Fibroblast of the aortic adventitia (primary cell): ENCODE measurements around the gene RAPGEFL1. TPM values are rescaled to one million over a fixed set of nuclear protein-coding genes. Genes with fewer than 3 reads are reported as not detected.

Source experiments
- DNase-seq: peaks from one replicate; pipeline ENCODE4 v3.0.0-alpha.2; 2010; ENCODE audit warnings: low read depth
- H3K4me3 ChIP-seq: 2 replicates; pipeline ENCODE4 v1.5.1; 2011; ENCODE audit warnings: low read depth, mild to moderate bottlenecking, control low read depth, low read length, moderate library complexity
- total RNA-seq: library from RNA; depleted of rRNA; stranded (reverse); fragments of >200 nt; gene quantifications from 2 replicates; pipeline ENCODE4 v1.2.3, GENCODE V29; 2012; ENCODE audit warnings: low replicate concordance
- TF ChIP-seq, protein P1 (sequence below): IDR thresholded peaks from 2 replicates; pipeline ENCODE4 v1.5.1; 2011; ENCODE audit warnings: mild to moderate bottlenecking, low read length, control low read depth, inconsistent platforms; ENCODE audit not compliant: insufficient read depth

RAPGEFL1 gene
- total RNA-seq, 1 donor: 2.1 TPM

DNA sequence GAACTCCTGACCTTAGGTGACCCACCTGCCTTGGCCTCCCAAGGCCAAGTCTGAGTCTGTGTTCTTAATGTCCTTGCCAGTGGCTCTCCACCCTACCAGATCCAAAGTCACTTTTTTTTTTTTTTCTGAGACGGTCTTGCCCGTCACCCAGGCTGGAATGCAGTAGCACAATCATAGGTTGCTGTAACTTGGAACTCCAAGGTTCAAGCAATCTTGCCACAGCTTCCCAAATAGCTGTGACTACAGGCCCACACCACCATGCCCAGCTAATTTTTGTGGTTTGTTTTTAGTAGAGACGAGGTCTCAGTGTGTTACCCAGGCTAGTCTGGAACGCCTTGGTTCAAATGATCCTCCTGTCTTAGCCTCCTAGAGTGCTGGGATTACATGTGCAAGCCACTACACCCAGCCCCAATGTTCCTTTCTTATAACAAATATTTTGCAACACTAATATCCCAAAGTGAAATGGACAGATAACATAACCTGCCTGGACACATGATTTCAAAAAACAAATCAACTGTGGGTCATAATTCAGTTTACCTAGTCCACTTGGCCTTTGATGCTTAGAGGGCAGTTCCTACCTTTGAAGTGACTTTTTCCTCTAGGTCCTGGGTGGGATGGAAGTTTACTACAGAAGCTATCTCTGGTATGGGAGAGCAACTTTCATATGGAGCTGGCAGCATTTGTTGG, 4.0 kb upstream of the RAPGEFL1 start:
- H3K4me3 ChIP-seq: no peak overlapping the region
- TF ChIP-seq, protein P1, sequence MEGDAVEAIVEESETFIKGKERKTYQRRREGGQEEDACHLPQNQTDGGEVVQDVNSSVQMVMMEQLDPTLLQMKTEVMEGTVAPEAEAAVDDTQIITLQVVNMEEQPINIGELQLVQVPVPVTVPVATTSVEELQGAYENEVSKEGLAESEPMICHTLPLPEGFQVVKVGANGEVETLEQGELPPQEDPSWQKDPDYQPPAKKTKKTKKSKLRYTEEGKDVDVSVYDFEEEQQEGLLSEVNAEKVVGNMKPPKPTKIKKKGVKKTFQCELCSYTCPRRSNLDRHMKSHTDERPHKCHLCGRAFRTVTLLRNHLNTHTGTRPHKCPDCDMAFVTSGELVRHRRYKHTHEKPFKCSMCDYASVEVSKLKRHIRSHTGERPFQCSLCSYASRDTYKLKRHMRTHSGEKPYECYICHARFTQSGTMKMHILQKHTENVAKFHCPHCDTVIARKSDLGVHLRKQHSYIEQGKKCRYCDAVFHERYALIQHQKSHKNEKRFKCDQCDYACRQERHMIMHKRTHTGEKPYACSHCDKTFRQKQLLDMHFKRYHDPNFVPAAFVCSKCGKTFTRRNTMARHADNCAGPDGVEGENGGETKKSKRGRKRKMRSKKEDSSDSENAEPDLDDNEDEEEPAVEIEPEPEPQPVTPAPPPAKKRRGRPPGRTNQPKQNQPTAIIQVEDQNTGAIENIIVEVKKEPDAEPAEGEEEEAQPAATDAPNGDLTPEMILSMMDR: no peak
- DNase-seq: no peak

DNA sequence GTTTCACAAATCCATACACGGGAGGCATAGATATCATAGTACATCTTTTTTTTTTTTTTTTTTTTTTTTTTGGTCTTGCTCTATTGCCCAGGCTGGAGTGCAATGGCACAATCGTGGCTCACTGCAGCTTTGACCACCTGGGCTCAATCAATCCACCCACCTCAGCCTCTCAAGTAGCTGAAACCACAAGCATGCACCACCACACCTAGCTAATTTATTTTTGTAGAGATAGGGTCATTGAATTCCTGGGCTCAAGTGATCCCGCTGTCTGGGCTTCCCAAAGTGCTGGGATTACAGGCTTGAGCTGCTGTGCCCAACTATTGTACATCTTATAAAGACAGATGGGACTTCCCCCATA, 3.5 kb upstream of the RAPGEFL1 start:
- TF ChIP-seq, protein P1: no peak
- no peak for DNase-seq
- no peak overlapping the region for H3K4me3 ChIP-seq

DNA sequence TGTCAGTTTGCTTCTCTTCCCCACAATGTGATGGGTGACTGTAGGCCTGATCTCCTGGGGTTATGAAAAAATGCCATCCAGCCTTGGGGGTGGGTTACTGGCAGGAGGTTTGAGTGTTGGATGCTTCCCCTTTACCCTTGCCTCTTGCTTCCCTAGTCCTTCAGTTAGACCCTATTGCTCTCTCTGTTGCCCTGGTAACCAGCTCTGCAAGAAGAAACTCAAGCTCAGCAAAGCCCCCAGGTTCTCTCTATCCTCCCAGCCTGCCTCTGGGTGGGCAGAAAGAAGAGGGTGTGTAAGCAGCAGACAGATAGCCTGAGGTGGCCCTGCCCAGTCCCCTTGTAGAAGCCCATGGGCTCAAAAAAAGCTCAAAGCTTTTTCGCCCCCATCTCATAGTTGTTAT, 2.8 kb upstream of the RAPGEFL1 start:
- H3K4me3 ChIP-seq: no peak overlapping the region
- TF ChIP-seq, protein P1: no peak
- DNase-seq: no peak

DNA sequence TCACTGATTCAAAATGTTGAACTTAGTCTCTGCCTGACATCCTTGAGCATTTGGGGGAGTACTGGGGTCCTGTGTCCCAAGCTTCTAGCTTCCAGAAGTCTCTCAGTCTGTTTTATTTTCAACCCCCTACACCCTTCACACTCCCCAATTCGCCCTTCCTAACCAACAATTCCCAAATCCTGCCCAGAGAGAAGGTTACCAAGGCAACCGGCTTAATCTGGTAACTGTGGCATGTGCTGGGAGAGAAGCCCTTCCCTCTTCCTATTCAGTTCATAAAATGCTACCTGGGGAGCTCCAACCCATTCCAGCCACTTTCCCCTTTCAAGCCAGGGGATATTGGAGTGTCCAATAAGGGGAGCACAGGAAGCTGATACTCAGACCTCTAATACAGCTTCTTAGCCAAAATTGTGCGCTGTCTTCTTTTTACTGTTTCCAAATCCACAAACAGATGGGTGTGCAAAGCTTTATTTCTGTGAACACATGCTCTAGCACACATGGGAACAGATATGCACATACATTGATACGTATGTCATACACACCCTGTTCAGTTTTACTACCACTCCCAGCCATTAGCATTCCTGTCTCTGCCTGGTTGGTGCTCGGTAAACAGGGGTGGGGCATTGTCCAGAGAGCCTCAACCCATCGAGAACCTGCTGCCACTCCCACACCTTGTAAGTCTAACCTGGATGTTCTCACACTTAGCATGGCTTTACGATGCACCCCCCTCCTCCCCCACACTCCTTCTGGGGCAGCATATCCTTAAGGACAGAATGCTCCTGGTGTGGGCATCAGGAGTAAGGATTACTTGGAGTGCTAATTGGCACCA, 1.1 kb upstream of the RAPGEFL1 start:
- TF ChIP-seq, protein P1: no peak
- H3K4me3 ChIP-seq: no peak overlapping the region
- DNase-seq: no peak

DNA sequence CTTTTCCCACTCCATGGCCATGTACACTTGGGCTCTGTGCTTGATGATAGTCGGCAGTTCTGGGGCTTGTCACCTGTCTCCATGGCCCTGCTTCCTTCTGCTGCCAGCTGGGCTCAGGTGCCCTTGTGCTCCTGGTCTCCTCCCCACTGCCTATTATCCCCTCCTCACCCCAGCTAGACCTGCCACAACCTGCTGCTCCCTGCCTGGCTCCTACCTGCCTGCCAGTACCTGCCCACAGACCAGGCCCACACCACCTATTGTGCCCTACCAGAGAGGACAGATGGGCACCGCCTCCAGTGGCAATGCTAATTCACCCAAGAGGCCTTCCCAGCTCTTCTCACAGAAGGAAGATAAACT, 538 bp upstream of the RAPGEFL1 start:
- TF ChIP-seq, protein P1: no peak
- no peak overlapping the region for H3K4me3 ChIP-seq
- DNase-seq: no peak

DNA sequence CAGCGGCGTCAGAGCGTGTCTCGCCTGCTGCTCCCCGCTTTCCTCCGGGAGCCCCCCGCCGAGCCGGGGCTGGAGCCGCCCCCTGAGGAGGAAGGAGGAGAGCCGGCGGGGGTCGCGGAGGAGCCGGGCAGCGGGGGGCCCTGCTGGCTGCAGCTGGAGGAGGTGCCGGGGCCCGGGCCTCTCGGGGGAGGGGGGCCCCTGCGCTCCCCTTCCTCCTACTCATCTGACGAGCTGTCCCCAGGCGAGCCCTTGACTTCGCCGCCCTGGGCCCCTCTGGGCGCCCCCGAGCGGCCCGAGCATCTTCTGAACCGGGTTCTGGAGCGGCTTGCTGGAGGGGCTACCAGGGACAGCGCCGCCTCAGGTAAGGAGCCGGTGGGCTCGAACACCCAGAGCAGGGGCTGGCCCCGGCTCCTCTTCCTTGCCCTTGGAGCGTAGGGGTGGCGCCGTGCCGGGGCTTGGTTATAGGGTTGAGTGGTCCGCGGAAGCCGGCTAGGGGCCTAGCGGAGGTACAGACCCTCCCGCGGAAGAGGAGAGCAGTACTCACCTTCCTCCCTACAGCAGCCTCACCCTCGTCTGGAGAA, 841 bp downstream of the RAPGEFL1 start:
- TF ChIP-seq, protein P1: no peak
- DNase-seq: no peak
- no peak overlapping the region for H3K4me3 ChIP-seq
